ENCODE data around the gene RERE. TPM values are rescaled to one million over a fixed set of nuclear protein-coding genes. Genes with fewer than 3 reads are reported as not detected.

The RERE gene
- total RNA-seq, 1 experiment from 2014 or later: 40.6 TPM

DNA sequence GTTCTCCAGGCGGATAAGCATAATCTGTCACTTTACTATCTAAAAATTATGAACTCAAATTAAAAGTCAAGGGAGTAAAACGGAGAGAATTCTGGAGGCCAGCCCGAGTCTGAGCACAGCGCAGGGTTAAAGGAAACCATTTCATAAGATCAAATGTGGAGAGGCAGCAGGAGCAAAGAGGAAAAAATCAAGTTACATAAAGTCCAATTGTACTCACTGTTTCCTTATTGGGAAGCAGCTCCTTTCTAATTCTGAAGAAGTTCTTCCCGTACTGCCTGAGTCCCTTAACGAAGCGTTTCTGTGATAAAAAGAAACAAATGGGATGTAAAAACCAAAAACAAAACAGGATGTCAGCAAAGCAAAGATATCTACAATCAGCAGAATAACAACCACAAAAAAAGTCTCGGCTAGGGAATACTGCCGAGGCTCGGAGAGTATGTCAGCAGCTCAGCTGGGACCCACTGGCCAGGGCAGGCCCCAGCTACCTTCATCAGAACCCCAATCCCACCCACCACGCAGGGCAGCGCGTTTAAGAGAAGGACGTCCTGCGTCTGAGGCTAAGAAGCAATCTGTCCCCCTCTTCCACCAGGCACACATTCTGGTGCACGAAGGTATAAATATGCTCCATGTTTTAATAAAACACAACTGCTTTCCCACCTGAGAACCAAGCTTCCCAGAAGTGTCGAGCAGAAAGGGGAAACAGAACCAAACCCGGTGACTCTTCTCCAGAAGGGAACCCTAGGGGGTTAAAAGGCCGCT, 394.8 kb downstream of the RERE start:
- intact Hi-C loops (cut with micrococcal nuclease): loop anchor here (5.0 kb wide), 1 partner anchor 280 kb away; no protein-coding TSS in a partner anchor
- POLR2A ChIA-PET: no interaction called here
- no peak for ATAC-seq
- H3K4me3 ChIP-seq (replicated peaks in 1 of 2; ENCODE audit: low read depth in 1 of 2, low read length in 2 of 2): peak overlapping the region; percentile 66 to 76
- H3K4me1 ChIP-seq (ENCODE audit: control insufficient read depth in 1 of 2, insufficient read depth in 2 of 2, low read length in 2 of 2): peaks cover 17 to 25% of the 10 kb centered on the region in 2 experiments
- H3K79me2 ChIP-seq (ENCODE audit: insufficient read depth, low read length): peaks cover 9% of the 10 kb centered on the region; the same call in 1 of the 2 replicates
- H3K9me3 ChIP-seq (ENCODE audit: control insufficient read depth in 1 of 2, insufficient read depth in 1 of 2, low read depth in 1 of 2, low read length in 2 of 2): no peaks in the 10 kb centered on the region
- RAD21 ChIA-PET (ENCODE audit: low non-redundant PET in 1 of 2, low total read pairs in 2 of 2, uncharacterized antibody in 2 of 2, unreplicated experiment in 2 of 2): no interaction called here
- no peak for DNase-seq (ENCODE audit: low read depth, low spot score)
- TF ChIP-seq SP1 (IDR thresholded peaks at IDR 0.05; ENCODE audit: low read depth): no peak
- no peak for TF ChIP-seq EGR1 (IDR thresholded peaks at IDR 0.05; ENCODE audit: low read depth)
- TF ChIP-seq TCF7L2 (IDR thresholded peaks at IDR 0.05; ENCODE audit: borderline replicate concordance, extremely low read depth, insufficient read depth, insufficient read length): no peak
- TF ChIP-seq ELF1 (IDR thresholded peaks at IDR 0.05; ENCODE audit: borderline replicate concordance, low read depth): no peak
- TF ChIP-seq SRF (IDR thresholded peaks at IDR 0.05; ENCODE audit: low read depth): no peak
- H3K27me3 ChIP-seq (ENCODE audit: insufficient read depth, low read length): no peaks in the 10 kb centered on the region
- CTCF ChIA-PET: no interaction called here
- H4K20me1 ChIP-seq (ENCODE audit: insufficient read depth): no peaks in the 10 kb centered on the region
- H3K27ac ChIP-seq (ENCODE audit: low read depth, low read length): peak overlapping the region; percentile 76
- no peaks in the 10 kb centered on the region for H3K9me2 ChIP-seq (ENCODE audit: insufficient read depth)
- H3K36me3 ChIP-seq (ENCODE audit: control insufficient read depth in 1 of 2, insufficient read depth in 2 of 2, low read length in 2 of 2): 0 out of 4 replicates have a peak, but pooled peaks cover 0 to 2% of the 10 kb centered on the region in 2 experiments
- no TSS peak for BruUV-seq (replicated peaks)
- no peak overlapping the region for H2AFZ ChIP-seq (ENCODE audit: low read depth, low read length, poor library complexity, severe bottlenecking)
- H3K4me2 ChIP-seq (ENCODE audit: low read length): peak overlapping the region; percentile 81
- peak overlapping the region; percentile 70 for H3K9ac ChIP-seq (ENCODE audit: low read length)

DNA sequence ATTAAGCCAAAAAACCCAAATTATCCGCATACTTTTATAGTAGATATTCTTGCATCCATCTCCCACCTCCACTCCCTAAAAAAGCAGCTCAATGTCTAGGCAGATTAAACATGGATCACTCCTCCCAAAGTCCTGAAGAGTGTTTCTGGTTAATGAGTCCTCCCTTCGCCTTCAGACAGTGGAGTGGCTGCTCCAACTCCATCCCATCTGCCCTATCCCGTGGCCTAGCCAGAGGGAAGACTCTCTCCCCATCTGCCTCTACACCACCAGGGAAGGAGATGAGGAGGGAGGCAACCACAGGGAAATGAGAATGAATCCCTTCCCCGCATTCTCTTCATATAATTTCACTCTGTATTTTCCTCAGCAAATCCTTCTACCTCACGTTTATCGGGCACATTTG, 395.7 kb downstream of the RERE start:
- H3K9me2 ChIP-seq (ENCODE audit: insufficient read depth): no peaks in the 10 kb centered on the region
- 0 out of 4 replicates have a peak, but pooled peaks cover 0 to 2% of the 10 kb centered on the region in 2 experiments for H3K36me3 ChIP-seq (ENCODE audit: control insufficient read depth in 1 of 2, insufficient read depth in 2 of 2, low read length in 2 of 2)
- peaks cover 17 to 25% of the 10 kb centered on the region in 2 experiments for H3K4me1 ChIP-seq (ENCODE audit: control insufficient read depth in 1 of 2, insufficient read depth in 2 of 2, low read length in 2 of 2)
- no peak overlapping the region for H3K9ac ChIP-seq (ENCODE audit: low read length)
- H4K20me1 ChIP-seq (ENCODE audit: insufficient read depth): no peaks in the 10 kb centered on the region
- H3K4me3 ChIP-seq (replicated peaks in 1 of 2; ENCODE audit: low read depth in 1 of 2, low read length in 2 of 2): no peak overlapping the region
- H3K4me2 ChIP-seq (ENCODE audit: low read length): peak overlapping the region; percentile 81; the same call in 1 of the 2 replicates
- BruUV-seq (replicated peaks): no TSS peak
- H3K27me3 ChIP-seq (ENCODE audit: insufficient read depth, low read length): no peaks in the 10 kb centered on the region
- ChIA-PET CTCF (no interaction called here), RAD21 (ENCODE audit: low non-redundant PET in 1 of 2, low total read pairs in 2 of 2, uncharacterized antibody in 2 of 2, unreplicated experiment in 2 of 2) (no interaction called here), POLR2A (no interaction called here)
- peaks cover 9% of the 10 kb centered on the region; the same call in 1 of the 2 replicates for H3K79me2 ChIP-seq (ENCODE audit: insufficient read depth, low read length)
- intact Hi-C loops (cut with micrococcal nuclease): loop anchor here (5.0 kb wide), 1 partner anchor 281 kb away; no protein-coding TSS in a partner anchor
- ATAC-seq (no peak), DNase-seq (ENCODE audit: low read depth, low spot score) (no peak)
- no peak overlapping the region for H3K27ac ChIP-seq (ENCODE audit: low read depth, low read length)
- no peak overlapping the region for H2AFZ ChIP-seq (ENCODE audit: low read depth, low read length, poor library complexity, severe bottlenecking)
- no peaks in the 10 kb centered on the region for H3K9me3 ChIP-seq (ENCODE audit: control insufficient read depth in 1 of 2, insufficient read depth in 1 of 2, low read depth in 1 of 2, low read length in 2 of 2)
- TF ChIP-seq RAD21 (IDR thresholded peaks at IDR 0.05; ENCODE audit: low read depth): no peak
- TF ChIP-seq ELF1 (IDR thresholded peaks at IDR 0.05; ENCODE audit: borderline replicate concordance, low read depth): no peak
- TF ChIP-seq ZFX (IDR thresholded peaks at IDR 0.05): no peak
- TF ChIP-seq YY1 (IDR thresholded peaks at IDR 0.05; ENCODE audit: extremely low read depth, insufficient replicate concordance, low read depth, low read length): no peak
- TF ChIP-seq POLR2AphosphoS5 (IDR thresholded peaks at IDR 0.05; ENCODE audit: low read depth, low read length): no peak
- no peak for TF ChIP-seq TCF7L2 (IDR thresholded peaks at IDR 0.05; ENCODE audit: borderline replicate concordance, extremely low read depth, insufficient read depth, insufficient read length)
- no peak for TF ChIP-seq POLR2A (IDR thresholded peaks at IDR 0.05; ENCODE audit: borderline replicate concordance, extremely low read depth, insufficient read depth, insufficient read length)
- TF ChIP-seq, protein P1, sequence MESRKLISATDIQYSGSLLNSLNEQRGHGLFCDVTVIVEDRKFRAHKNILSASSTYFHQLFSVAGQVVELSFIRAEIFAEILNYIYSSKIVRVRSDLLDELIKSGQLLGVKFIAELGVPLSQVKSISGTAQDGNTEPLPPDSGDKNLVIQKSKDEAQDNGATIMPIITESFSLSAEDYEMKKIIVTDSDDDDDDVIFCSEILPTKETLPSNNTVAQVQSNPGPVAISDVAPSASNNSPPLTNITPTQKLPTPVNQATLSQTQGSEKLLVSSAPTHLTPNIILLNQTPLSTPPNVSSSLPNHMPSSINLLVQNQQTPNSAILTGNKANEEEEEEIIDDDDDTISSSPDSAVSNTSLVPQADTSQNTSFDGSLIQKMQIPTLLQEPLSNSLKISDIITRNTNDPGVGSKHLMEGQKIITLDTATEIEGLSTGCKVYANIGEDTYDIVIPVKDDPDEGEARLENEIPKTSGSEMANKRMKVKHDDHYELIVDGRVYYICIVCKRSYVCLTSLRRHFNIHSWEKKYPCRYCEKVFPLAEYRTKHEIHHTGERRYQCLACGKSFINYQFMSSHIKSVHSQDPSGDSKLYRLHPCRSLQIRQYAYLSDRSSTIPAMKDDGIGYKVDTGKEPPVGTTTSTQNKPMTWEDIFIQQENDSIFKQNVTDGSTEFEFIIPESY (IDR thresholded peaks at IDR 0.05; ENCODE audit: extremely low read depth, insufficient replicate concordance, low read length): no peak
- no peak for TF ChIP-seq SRF (IDR thresholded peaks at IDR 0.05; ENCODE audit: low read depth)
- TF ChIP-seq ZNF274 (IDR thresholded peaks at IDR 0.05; ENCODE audit: low read depth, low read length): no peak
- no peak for TF ChIP-seq SP1 (IDR thresholded peaks at IDR 0.05; ENCODE audit: low read depth)
- TF ChIP-seq EZH2phosphoT487 (IDR thresholded peaks at IDR 0.05; ENCODE audit: borderline replicate concordance): no peak
